GM12873 (cell line): ENCODE measurements around the gene TRAPPC12.

Experiments used
- TF ChIP-seq, protein P1 (sequence below): IDR thresholded peaks from 2 replicates; pipeline ENCODE4 v1.5.1; 2012; ENCODE audit warnings: low read depth, mild to moderate bottlenecking, moderate library complexity, low read length, control low read depth; ENCODE audit not compliant: insufficient read depth; ENCODE audit errors: missing control alignments

Gene TRAPPC12

DNA sequence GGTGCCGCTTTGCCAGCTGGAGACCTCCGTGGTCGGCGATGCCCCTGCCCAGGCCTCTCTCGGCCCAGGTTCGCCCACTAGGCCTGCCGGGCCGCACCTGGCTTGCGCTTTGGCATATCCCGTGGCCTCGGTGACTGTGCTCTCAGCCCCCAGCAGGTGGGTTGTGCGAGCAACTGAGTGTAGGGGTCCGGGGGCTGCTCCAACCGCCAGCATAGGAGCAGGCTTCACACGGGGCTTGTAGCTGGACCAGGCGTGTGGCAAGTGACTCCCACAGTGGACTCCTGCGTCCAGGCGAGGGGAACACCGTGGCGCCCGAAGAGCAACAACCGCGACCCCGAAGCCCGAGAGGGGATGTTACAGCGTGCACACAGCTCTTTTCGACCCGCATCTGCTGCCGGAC, 9.7 kb downstream of the TRAPPC12 start:
- TF ChIP-seq, protein P1, sequence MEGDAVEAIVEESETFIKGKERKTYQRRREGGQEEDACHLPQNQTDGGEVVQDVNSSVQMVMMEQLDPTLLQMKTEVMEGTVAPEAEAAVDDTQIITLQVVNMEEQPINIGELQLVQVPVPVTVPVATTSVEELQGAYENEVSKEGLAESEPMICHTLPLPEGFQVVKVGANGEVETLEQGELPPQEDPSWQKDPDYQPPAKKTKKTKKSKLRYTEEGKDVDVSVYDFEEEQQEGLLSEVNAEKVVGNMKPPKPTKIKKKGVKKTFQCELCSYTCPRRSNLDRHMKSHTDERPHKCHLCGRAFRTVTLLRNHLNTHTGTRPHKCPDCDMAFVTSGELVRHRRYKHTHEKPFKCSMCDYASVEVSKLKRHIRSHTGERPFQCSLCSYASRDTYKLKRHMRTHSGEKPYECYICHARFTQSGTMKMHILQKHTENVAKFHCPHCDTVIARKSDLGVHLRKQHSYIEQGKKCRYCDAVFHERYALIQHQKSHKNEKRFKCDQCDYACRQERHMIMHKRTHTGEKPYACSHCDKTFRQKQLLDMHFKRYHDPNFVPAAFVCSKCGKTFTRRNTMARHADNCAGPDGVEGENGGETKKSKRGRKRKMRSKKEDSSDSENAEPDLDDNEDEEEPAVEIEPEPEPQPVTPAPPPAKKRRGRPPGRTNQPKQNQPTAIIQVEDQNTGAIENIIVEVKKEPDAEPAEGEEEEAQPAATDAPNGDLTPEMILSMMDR: no peak

DNA sequence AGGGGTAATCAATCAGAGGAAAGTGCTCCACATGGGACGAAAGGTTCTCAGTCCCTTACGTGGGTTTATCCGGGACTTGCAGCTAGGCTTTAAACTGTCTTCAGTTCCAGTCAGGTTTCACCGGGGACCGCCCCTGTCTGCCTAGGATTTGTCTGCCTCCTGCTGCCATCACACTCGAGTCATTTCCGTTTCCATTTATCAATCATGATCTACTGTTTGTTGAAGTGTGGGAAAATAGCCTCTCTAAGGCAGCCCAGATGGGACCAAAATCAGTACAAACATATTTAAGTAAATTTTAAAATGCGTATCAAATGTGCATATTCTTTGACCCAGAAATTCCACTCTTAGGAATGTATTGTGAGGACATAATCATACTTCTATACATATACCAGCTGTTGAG, 10.5 kb downstream of the TRAPPC12 start:
- TF ChIP-seq, protein P1: no peak

DNA sequence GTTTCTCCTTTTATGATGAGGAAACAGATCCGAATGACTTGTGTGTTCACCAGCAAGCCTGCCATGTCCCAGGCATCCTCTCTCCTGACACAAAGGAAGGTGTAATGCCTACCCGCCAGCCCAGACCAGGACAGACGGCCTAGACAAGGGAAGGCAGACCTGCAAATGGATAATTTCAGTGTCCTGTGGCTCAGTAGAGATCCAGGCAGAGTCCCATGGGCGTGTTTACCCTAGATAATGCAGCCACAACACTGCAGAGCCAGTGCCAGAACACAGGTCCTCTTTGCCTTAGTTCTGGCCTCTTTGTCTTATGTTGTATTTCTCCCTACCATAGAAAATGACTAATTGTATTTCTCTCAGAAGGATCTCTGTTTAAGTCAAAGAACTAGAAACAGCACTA, 12.7 kb downstream of the TRAPPC12 start:
- TF ChIP-seq, protein P1: no peak

DNA sequence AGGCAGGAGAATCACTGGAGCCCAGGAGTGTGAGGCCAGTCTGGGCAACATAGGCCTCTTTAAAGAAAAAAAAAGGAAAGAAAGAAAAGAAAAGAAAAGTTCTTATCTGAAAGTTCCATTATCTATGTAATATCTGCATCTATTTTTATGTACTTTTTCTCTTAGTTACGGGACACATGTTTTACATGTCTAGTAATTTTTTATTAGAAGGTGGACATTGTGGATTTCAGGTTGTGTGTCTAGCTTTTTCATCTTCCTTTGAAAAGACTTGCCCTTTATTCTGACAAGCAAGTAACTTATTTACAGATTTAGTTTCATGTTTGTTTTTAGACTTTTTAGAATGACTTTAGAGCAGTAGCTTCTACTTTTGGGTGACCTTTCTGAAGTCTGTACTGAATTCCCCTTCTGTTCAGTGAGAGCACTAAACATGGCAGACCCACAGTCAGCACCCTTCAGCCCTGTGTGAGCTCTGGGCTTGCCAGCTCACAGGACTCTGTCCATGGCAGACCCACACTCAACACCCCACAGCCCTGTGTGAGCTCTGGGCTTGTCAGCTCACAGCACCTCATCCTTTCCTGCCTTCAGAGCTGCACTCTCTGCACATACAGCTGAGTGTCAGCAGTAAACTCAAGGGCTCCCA, 17.5 kb downstream of the TRAPPC12 start:
- TF ChIP-seq, protein P1: no peak

DNA sequence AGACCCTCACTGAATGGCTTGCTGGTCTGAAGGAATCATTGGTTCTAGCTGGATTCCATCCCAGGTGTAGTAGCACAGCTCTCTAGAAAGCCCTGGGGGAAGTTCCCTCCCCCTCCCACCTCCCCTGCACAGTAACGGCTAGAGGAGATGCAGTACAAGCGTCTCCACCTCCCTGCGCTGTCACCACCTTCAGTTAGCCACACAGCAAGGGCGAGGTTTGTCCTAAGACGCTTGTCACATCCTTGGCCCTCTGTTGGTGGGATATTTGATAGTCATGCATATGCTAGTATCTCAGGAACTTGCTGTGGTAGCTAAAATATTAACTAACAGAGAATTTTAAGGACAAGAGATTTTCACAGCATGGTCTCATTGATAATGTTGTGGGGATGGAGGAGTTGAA, 19.4 kb downstream of the TRAPPC12 start:
- TF ChIP-seq, protein P1: no peak

DNA sequence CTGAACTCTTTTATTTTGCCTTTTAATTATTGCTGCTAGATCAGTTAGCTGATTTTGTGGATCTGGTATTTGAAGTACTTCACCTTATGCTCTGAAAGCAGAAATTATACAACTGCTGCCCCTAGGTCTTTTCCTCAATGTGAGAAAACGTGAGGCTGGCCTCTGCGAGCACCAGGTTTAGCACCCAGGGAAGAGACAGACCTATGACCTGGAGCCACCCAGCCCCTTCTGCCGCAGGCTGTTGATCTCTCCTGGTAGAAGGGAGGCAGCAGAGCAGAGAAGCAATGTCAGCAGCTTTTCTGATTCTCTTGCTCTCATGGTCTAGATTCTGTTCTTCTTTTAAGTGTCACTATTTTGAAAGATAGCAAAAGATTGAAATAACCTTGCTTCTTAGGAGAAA, 19.9 kb downstream of the TRAPPC12 start:
- TF ChIP-seq, protein P1: no peak

DNA sequence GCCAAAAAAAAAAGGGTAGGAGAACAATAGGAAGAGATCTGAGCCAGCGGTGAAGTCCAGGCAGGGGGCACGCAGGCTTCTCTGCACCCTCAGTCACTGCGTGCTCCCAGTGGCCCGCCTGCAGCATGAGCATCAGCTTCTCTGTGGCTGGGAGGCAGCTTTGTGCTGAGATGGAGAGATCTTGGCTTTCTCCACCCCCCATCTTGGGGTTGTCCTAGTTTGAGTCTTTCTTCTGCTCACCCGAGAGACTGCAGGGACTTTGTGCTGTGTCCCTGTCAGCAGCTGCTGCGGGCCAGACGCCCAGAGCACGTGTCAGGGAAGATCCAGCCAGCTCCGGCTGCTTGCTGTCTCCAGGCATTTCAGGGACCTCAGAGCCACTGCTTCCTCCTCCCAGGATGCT, 20.3 kb downstream of the TRAPPC12 start:
- TF ChIP-seq, protein P1: no peak
